NCI-H1436 (cell line): ENCODE data around the gene RPS13.
"Not testable (repeated sequence)": the region's sequence is repeated elsewhere in the genome, so short reads cannot be mapped to it uniquely, and the experiment has no call there.

Experiments
- DNase-seq: peaks from one replicate; lab custom pipeline; 2025; lab: John Stamatoyannopoulos, UW

The RPS13 gene

DNA sequence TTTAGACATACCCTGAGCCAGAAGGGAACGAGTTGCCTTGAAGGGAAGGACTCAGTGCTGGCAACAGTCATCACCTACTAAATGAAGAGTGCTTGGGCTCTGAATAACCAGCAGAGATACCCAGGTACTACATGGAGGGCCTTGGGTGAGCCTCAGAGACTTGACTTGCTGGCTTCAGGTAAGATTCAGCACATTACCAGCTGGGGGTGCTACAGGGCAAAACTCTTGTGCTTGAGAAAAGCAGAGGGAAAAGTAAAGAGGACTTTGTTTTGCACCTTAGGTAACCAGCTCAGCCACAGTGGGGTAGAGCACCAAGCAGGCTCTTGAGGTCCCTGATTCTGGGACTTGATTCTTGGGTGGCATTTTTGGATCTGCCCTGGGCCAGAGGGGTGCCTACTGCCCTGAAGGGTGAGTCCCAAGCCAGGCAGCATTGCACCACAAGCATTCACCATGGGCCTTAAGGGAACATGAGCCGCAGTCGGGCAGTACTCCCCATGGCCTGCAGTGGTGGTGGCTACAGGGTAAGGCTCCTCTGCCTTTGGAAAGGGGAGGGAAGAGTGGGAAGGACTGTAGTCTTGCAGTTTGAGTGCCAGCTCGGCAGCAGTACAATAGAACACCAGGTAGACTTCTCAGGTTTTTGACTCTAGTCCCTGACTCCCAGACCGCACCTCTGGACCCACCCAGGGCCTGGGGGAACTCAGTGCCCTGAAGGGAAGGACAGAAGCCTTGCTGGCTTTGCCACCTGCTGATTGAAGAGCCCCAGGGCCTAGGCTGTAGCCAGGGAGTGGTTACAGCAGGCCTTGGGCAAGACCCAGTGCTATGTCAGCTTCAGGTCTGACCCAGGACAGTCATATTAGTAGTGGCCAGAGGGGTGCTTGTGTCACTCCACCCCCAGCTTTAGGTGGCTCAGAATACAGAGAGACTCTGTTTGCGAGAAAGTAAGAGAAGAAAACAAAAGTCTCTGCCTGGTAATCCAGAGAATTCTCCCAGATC, 40.5 kb downstream of the RPS13 start:
- no peak for DNase-seq

DNA sequence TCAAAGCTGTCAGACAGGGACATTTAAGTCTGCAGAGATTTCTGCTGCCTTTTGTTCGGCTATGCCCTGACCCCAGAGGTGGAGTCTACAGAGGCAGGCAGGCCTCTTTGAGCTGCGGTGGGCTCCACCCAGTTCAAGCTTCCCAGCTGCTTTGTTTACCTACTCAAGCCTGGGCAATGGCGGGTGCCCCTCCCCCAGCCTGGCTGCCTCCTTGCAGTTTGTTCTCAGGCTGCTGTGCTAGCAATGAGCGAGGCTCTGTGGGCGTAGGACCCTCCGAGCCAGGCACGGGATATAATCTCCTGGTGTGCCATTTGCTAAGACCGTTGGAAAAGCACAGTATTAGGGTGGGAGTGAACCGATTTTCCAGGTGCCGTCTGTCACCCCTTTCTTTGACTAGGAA, 43.4 kb downstream of the RPS13 start:
- DNase-seq = not testable (repeated sequence)

DNA sequence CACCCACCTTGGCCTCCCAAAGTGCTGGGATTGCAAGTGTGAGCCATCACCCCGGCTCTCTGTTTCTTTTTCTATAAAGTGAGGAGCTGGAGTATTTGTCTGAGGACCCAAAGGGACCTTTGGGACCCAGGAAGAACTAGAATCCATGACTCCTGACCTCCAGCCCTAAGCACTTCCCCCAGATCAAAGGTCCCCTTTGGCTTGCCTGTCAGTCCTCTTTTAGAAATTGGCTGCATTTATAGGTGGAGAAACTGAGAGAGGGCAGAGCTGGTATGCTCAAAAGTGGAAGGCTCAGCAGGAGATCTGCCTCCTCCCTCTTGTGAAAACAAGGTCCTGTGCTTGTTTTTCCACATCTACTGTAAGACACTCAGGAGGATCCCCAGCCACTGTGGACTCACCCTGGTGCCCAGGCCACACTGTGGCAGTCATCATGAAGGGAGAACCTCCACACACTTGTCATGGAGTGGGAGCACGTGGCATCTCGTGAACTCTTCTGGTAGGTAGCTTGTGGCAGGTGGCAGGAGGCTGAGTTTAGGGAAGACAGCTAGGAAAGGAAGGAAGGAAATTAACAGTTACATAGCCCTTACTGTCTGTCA, 50.9 kb downstream of the RPS13 start:
- no peak for DNase-seq

DNA sequence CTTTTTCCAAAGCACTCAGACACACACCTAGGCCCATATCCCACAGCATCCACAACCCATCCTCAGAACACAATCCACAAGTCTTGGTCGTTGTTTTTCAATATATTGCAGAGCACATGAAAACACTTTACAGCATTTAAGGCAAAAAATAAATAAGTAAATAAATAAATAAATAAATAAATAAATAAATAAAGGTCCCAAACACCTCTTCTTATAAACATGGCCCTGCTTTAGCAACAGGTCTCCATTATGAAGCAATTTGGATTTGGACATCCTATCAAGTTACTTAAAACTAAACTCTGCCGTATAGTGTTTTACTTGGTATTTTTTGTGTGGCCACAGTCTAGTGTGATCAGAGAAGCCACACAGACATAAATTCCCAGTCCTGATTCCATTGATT, 52.5 kb downstream of the RPS13 start:
- no peak for DNase-seq
